C4-2B (cell line): Measurements from ENCODE around the gene IL11.
"Not testable (repeated sequence)": the region's sequence is repeated elsewhere in the genome, so short reads cannot be mapped to it uniquely, and the experiment has no call there.

Source experiments
- H3K27ac ChIP-seq: fragments of 450-650 bp; 2 replicates; pipeline ENCODE4 v1.5.1; 2017
- ZFX ChIP-seq: fragments of 450-650 bp; IDR thresholded peaks from 2 replicates; pipeline ENCODE4 v1.6.1; 2017
- TF ChIP-seq, protein P1 (sequence below): fragments of 450-650 bp; conservative IDR thresholded peaks from 2 replicates; pipeline ENCODE4 v1.5.1; 2017; ENCODE audit warnings: mild to moderate bottlenecking

Gene IL11

DNA sequence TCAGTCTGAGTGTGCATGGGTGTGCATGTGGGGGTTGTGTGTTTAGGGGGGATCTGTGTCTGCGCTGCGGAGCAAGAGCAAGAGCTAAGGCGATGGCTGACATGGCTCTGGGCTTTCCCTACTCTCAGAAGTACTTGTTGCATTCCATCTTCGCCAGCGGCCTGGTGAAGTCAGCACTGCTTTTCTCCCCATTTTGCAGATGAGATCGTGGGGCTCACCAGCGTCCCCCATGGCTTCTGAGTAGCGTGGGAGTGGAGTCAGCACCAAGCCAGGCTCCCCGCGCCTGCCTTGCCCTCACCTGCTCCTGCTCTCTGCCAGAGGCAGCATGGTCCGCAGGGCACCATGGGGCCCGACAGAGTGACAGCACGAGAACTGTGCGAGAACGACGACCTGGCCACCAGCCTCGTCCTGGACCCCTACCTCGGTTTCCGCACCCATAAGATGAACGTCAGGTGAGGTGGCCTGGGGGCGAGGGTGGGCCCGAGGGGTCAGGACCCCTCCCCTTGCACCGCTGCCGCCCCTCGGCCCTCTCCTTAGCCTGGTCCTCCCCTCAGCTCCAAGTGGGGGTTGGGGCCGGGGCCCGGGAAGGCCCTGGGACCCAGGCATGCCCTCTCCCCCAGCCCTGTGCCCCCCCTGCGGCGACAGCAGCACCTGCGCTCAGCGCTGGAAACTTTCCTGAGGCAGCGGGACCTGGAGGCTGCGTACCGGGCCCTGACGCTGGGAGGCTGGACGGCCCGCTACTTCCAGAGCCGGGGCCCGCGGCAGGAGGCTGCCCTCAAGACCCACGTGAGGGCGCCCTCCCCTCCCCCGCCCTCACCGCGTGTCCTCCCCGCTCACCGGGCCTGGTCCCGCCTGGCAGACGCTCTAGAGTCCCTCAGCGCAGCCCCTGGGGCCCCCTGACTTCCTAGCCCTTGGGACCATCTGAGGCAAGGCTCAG lies 28.4 kb downstream of the IL11 start:
- H3K27ac ChIP-seq = peak overlapping the region; percentile 88; the same call in 1 of the 2 replicates
- TF ChIP-seq ZFX = no peak
- TF ChIP-seq, protein P1, sequence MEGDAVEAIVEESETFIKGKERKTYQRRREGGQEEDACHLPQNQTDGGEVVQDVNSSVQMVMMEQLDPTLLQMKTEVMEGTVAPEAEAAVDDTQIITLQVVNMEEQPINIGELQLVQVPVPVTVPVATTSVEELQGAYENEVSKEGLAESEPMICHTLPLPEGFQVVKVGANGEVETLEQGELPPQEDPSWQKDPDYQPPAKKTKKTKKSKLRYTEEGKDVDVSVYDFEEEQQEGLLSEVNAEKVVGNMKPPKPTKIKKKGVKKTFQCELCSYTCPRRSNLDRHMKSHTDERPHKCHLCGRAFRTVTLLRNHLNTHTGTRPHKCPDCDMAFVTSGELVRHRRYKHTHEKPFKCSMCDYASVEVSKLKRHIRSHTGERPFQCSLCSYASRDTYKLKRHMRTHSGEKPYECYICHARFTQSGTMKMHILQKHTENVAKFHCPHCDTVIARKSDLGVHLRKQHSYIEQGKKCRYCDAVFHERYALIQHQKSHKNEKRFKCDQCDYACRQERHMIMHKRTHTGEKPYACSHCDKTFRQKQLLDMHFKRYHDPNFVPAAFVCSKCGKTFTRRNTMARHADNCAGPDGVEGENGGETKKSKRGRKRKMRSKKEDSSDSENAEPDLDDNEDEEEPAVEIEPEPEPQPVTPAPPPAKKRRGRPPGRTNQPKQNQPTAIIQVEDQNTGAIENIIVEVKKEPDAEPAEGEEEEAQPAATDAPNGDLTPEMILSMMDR = no peak

DNA sequence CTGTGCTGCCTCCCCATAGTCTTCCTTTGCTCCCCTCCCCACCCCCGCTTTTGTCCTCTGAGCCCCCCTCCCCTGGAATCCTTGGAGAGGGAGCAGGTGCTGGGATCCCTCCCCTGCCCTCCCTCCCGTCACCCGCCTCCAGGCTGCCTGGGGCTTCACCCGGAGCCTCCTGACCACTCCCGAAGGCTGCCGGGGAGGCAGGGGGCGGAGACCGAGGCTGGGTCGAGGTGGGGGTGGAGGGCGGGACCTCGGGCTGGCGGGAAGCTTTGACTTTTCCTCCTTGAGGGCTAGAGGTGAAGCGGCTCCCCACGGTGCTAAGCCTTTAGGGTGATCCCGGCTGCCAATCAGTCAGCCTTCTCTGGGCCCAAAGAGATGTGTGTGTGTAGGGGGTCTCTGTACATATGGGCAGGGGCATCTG lies 29.1 kb downstream of the IL11 start:
- H3K27ac ChIP-seq = peak overlapping the region; percentile 88

DNA sequence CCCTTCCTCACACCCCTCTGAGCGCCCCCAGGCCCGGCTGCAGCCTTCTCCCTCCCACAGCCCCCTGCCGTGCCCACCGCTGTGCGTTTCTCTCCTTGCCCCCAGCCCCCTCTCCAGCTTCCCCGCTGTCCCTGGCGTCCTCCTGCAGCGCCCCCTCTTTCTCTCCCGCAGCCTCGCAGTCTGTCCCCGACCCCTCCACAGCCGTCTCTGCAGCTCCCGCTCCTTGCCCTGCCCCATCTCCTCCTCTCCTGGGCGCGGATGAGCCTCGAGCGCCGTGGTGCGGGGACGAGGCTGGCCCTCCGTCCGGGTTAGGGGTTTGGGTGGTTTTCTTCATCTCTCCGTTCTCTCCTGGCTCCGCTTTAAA lies 29.5 kb downstream of the IL11 start:
- peak overlapping the region; percentile 88 for H3K27ac ChIP-seq
- no peak for TF ChIP-seq ZFX

More for the DNA sequence above, 29.1 kb downstream of the IL11 start:
- TF ChIP-seq, protein P1 = no peak
- TF ChIP-seq ZFX = no peak

DNA sequence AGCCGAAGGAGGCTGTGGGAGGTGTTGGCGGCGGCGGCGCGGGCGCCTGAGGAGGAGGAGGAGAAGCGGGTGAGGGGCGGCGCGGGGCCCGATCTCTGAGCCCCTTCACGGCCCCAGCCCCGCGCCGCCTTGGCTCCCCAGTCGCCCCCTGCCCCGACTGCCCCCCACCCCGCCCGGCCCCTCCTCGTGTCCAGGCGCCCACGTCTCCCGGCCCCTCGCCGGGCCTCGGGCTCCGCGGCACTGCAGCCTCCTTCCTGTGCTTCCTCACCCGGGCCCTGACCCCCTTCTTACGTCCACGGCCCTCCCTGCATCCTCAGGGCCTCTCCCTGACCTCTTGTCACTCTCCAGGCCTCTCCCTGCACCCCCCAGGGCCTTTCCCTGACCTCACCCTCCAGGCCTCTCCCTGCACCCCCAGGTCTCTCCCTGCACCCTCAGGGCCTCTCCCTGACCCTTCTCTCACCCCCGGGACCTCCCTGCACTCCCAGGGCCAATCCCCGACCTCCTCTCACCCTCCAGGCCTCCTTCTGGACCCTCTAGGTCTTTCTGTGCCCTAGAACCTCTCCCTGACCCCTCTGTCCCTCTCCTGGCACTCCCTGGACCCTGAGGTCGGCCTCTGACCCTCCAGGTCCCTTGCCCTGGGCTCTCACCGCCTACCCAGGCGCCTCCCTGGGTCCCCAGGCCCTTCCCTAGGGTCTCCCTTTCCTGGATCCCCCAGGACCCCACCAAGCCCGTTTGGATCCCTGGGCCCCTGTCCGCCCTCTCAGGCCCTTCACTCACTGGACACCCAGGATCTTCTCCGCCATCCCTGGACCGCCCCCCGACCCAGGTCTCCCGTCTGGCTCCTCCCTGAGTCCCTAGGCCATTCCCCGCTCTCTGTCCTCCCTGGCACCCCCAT lies 30.1 kb downstream of the IL11 start:
- peak overlapping the region; percentile 88 for H3K27ac ChIP-seq
- no peak; the same call in 1 of the 2 replicates for TF ChIP-seq ZFX
- TF ChIP-seq, protein P1 = no peak

DNA sequence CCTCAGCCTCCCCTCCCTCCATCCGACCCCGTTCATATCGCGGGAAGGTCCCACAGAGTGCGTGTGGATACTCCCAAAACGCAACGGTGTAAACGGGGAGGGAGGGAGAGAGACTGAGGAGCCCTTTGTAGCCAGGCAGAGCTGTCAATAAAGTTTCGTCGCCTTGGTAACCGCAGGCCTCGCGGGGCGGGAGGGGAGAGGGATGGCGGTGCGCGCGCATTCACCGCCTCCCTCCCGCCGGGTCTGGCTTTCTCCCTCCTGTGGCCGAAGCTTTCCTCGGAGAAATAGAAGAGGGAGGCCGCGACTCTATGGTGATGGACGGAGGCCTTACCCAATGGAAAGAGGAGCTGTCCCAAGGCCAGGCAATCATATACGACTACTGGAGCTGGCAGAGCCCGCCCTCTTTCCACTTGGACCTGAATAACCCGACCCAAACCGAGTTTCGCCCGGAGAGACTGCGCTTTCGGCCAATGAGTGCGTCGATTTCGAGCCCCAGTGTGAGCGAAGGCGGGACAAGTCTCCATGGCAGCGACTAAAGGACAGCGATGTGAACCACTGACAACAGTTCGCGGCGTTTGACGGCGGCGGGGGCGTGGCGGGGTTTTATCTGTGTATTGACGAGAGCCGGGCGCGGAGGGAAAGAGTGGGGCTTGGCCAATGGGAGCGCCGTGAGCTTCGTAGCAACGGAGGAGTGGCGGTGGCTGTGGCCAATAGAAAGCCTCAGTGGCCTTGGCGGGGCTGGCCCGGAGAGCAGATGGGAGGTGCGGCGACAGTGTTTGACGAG lies 31.0 kb downstream of the IL11 start, which contains the start of gene KMT5C:
Gene KMT5C, plus strand, starts transcription at position 772 of the 784 bp plus-strand sequence. CDS start 2,061 bp downstream, outside the sequence.
- no peak for TF ChIP-seq ZFX
- TF ChIP-seq, protein P1 = no peak
- peak within 1 kb of the TSS; percentile 88 for H3K27ac ChIP-seq

DNA sequence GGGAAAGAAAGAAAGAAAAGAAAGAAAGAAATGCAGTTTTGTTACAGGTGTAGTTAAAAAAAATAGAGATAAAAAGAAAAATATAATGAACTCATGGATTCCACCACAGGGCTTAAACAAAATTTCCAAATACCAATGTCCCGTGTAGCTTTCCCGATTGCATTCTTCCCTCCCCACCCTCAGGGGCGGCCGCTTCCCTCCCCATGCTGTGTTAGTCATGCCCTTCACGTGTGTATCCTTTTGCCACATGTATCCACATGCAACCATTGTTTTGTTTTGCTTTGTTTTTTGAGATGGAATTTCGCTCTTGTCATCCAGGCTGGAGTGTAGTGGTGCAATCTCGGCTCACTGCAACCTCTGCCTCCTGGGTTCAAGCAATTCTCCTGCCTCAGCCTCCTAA lies 34.2 kb downstream of the IL11 start:
- TF ChIP-seq, protein P1 = no peak
- no peak for TF ChIP-seq ZFX
- no peak overlapping the region for H3K27ac ChIP-seq

DNA sequence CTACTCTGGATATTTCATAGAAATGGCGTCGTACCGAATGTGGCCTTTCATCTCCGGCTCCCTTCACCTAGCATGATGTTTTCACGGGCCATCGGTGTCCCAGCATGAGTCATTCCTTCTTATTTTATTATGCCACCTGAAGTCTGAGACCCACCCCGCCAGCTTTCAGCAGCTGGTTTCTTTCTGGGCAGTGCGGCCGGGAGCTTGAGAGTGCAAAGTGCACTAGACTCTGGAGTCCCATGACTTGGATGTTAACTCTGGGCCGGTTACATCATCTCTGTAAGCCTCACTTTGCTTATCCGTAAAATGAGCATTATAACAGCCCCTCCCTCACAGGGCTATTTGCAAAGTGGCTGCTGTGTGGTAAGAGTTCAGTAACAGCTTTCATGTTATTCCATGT lies 36.4 kb downstream of the IL11 start:
- H3K27ac ChIP-seq = no peak overlapping the region
- TF ChIP-seq, protein P1 = no peak
- no peak for TF ChIP-seq ZFX

DNA sequence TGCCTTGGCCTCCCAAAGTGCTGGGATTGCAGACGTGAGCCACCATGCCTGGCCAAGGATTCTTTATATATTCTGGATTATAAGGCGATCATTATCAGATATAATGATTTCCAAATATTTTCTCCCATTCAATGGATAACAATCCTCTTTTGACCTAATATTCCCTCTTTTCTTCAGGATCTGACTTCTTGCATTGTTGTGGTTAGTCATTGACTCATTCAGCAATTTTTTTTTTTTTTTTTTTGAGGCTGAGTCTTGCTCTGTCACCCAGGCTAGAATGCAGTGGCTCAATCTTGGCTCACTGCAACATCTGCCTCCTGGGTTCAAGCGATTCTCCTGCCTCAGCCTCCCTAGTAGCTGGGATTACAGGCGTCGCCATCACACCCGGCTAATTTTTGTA lies 40.5 kb downstream of the IL11 start:
- H3K27ac ChIP-seq = not testable (repeated sequence)

DNA sequence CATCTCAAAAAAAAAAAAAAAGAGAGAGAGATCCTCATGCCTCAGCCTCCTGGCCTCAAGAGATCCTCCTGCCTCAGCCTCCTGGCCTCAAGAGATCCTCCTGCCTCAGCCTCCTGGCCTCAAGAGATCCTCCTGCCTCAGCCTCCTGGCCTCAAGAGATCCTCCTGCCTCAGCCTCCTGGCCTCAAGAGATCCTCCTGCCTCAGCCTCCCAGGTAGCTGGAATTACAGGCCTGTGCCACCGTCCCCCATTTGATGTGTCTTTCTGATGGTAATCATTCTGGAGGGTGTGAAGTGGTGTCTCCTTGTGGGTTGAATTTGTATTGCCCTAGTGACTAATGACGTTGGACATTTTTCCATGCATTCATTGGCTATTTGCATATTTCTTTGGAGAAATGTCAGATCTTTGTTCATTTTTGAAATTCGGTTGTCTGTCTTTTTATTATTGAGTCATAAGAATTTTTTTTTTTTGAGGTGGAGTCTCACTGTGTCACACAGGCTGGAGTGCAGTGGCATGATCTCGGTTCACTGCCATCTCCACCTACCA lies 41.4 kb downstream of the IL11 start:
- H3K27ac ChIP-seq = not testable (repeated sequence)
